Mucosa of rectum (tissue), 2 donors: ENCODE measurements around the gene TFB1M.

Source experiments
- H3K27ac ChIP-seq, 2 donors: one replicate each; pipeline ENCODE4 v1.7.0; 2013; ENCODE audit warnings: inconsistent platforms in 2 of 2, low read depth in 2 of 2, low read length in 2 of 2
- H3K27me3 ChIP-seq, 2 donors: one replicate each; pipeline ENCODE4 v1.7.0; 2013; ENCODE audit warnings: low read length in 2 of 2; ENCODE audit not compliant: control insufficient read depth in 2 of 2, insufficient read depth in 2 of 2
- H3K36me3 ChIP-seq, 2 donors: one replicate each; pipeline ENCODE4 v1.7.0; 2013; ENCODE audit warnings: low read length in 2 of 2; ENCODE audit not compliant: control insufficient read depth in 2 of 2, insufficient read depth in 2 of 2
- H3K4me1 ChIP-seq, 2 donors: one replicate each; pipeline ENCODE4 v1.7.0; 2013; ENCODE audit warnings: low read length in 2 of 2, mild to moderate bottlenecking in 1 of 2; ENCODE audit not compliant: control insufficient read depth in 2 of 2, insufficient read depth in 2 of 2
- H3K4me3 ChIP-seq, 2 donors: one replicate each; pipeline ENCODE4 v1.7.0; 2013; ENCODE audit warnings: low read length in 2 of 2
- H3K9ac ChIP-seq, 2 donors: one replicate each; pipeline ENCODE4 v1.7.0; 2013; ENCODE audit warnings: low read length in 2 of 2, low read depth in 1 of 2, mild to moderate bottlenecking in 1 of 2
- H3K9me3 ChIP-seq, 2 donors: one replicate each; pipeline ENCODE4 v1.7.0; 2013; ENCODE audit warnings: low read length in 2 of 2; ENCODE audit not compliant: control insufficient read depth in 2 of 2
- donor health status: healthy.
- donor health status: Normal muscosa, but diverticular disease.

TFB1M gene

DNA sequence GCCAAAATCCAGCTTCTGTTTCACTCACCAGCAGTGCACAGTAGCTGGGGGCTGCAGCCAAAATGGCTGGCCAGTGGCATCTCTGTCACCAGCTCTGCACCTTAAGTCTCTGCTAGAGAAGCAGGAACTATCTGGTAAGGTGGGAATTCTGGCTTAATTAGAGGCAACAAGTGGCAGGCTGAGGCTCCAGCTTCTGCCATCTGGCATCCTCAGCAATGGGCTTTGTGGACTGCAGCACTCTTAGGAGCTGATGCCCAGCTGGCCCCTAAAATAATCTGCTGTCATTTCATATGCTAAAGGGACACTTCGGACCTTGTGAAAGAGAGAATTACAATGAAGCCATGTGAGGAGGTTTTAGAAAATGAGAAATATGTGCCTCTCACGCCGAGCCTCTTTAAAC is 55.1 kb downstream of the TFB1M start:
- H3K9me3 ChIP-seq = no peaks in the 10 kb centered on the region
- peaks cover 0 to 2% of the 10 kb centered on the region in 2 donors for H3K4me1 ChIP-seq
- peaks cover 43 to 47% of the 10 kb centered on the region in 2 donors for H3K36me3 ChIP-seq
- H3K9ac ChIP-seq = no peak overlapping the region
- no peak overlapping the region for H3K4me3 ChIP-seq
- H3K27me3 ChIP-seq = no peaks in the 10 kb centered on the region
- no peak overlapping the region for H3K27ac ChIP-seq

DNA sequence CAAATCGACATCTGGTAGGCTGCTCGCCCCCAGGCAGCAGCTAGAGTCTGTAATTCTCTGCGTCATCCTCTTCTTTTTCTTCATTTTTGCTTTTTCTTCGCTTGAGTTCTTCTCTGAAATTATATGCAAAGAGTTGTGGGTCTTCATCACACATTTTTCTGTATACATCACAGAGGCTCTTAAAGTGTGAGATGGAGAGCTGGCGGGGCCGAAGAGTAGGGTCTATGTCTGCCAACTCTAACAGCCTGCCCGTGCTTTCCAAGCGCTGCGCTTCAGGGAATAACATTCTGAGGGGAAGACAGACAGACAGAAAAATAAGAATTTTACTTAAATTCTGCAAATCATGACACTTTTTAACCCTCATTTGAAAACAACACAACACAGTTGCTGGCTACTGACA is 56.5 kb downstream of the TFB1M start:
- peaks cover 46 to 58% of the 10 kb centered on the region in 2 donors for H3K36me3 ChIP-seq

DNA sequence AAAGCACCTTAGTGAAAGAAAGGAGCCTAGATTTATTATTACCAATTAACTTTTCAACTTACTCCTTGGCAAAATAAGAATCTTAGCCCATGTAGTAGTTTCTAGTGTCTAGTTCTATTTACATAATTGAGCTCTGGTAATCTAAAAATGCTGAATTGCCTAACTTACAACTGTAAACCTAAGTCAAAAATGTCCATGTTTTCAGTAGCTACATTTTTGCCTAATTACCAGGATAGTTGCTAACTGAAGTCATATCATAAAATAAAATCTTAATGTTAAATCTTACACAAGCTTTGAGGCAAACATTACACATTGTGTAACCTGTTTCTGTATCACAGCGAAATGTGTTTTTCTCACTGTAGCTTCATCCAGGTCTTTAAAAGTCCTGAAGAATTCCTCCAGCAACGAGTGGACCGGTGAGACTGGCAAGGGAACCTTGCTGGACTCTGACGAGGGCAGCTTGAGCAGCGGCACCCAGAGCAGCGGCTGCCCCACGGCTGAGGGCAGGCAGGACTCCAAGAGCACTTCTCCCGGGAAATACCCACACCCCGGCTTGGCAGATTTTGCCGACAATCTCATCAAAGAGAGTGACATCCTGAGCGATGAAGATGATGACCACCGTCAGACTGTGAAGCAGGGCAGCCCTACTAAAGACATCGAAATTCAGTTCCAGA is 58.0 kb downstream of the TFB1M start:
- Histone ChIP-seq H3K4me1 (peaks cover 0 to 2% of the 10 kb centered on the region in 2 donors), H3K9ac (no peak overlapping the region), H3K27ac (no peak overlapping the region), H3K4me3 (no peak overlapping the region), H3K36me3 (peaks cover 50 to 62% of the 10 kb centered on the region in 2 donors), H3K27me3 (no peaks in the 10 kb centered on the region), H3K9me3 (no peaks in the 10 kb centered on the region)

More for the DNA sequence above, 56.5 kb downstream of the TFB1M start:
- Histone ChIP-seq H3K27ac (no peak overlapping the region), H3K9ac (no peak overlapping the region), H3K27me3 (no peaks in the 10 kb centered on the region), H3K4me1 (peaks cover 0 to 2% of the 10 kb centered on the region in 2 donors), H3K4me3 (no peak overlapping the region), H3K9me3 (no peaks in the 10 kb centered on the region)

DNA sequence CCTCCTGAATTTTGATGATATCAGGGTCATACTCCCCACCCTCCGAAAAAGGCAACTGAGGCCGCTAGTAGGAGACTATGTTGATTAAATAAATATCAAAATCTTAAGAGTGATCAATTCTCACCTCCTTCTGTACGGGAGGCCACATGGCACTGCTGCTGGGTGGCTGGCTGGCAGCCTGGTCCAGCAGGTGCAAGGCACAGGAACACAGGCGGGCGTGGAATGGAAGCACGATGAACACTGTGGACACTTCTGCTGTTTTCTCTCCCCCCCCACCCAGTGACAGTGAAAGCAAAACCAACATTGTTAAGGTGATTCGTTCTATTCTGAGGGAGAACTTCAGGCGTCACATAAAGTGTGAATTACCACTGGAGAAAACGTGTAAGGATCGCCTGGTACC is 60.1 kb downstream of the TFB1M start:
- Histone ChIP-seq H3K9me3 (no peaks in the 10 kb centered on the region), H3K4me3 (no peak overlapping the region), H3K27ac (no peak overlapping the region), H3K4me1 (no peaks in the 10 kb centered on the region), H3K9ac (no peak overlapping the region), H3K27me3 (no peaks in the 10 kb centered on the region), H3K36me3 (peaks cover 36 to 55% of the 10 kb centered on the region in 2 donors)

DNA sequence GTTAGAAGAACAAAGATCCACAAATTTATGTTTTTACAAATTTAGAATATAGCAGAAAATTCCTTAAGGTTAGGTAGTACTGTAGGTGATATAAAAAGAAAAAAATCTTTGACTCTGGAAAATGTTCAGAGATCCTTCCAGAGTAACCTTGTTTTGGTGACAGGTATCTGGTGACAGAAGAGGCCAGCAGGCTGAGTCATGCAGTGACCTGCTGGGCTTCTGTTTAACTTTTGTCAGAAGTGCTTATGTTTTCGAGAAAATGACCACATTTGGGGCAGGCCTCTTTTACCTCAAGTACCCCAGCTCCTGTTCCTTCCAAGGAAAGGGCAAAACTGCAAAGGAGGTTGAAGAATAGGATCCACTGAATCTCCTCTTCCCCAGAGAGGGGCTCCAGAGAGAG is 60.9 kb downstream of the TFB1M start:
- no peaks in the 10 kb centered on the region for H3K9me3 ChIP-seq
- H3K4me1 ChIP-seq = no peaks in the 10 kb centered on the region
- no peaks in the 10 kb centered on the region for H3K27me3 ChIP-seq
- H3K4me3 ChIP-seq = no peak overlapping the region
- no peak overlapping the region for H3K27ac ChIP-seq
- H3K9ac ChIP-seq = no peak overlapping the region
- H3K36me3 ChIP-seq = peaks cover 31 to 48% of the 10 kb centered on the region in 2 donors

DNA sequence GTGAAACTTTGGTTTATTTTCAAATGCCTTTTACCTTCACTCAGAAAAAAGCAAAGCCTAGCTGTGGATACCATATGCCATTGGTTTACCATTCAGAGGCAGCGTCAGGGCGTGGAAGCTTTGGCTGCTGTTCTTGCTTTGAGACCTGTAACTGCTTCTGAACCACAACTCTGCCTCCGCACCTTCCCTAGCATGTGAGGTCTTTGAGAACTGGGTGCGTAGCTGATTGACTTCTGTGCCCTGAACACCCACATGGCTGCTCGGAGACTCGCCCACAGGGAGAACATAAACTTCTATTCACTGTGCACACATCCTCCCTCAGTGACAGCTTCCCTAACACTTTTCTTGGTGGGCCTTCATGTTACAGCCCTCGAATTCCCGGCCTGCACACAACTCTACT is 61.7 kb downstream of the TFB1M start:
- Histone ChIP-seq H3K36me3 (peaks cover 28 to 43% of the 10 kb centered on the region in 2 donors), H3K27ac (no peak overlapping the region), H3K9ac (no peak overlapping the region), H3K27me3 (no peaks in the 10 kb centered on the region), H3K4me1 (peaks cover 0 to 3% of the 10 kb centered on the region in 2 donors), H3K9me3 (no peaks in the 10 kb centered on the region), H3K4me3 (no peak overlapping the region)

DNA sequence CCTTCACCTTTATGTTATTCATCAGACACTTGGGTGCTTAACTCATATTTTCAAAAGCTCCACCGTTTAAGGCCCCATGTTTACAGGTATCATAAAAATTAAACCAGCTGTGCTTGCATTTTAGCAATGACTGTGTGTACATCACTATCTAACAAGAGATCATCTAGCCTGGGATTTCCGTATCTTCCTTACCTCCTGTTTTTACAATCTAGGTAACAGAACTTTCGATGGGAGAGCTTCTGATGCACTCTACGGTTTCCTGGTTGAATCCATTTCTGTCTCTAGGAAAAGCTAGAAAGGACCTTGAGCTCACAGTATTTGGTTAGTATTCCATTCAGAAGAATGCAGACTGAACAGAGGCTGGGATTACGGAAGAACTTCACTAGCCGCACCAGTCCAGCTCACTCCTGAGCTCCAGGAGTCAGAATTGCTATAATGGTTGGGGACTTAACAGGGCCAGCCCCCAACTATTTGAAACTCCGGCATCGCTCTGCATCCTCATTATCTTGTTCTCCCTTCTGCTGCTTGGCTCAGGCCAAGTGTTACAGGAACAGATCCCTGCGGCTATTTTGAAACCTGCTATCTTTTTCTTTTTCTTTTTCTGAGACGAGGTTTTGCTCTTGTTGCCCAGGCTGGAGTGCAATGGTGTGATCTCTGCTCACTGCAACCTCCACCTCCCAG is 63.4 kb downstream of the TFB1M start:
- no peak overlapping the region for H3K9ac ChIP-seq
- peaks cover 14 to 33% of the 10 kb centered on the region in 2 donors for H3K36me3 ChIP-seq
- no peak overlapping the region for H3K4me3 ChIP-seq
- H3K27me3 ChIP-seq = no peaks in the 10 kb centered on the region
- H3K27ac ChIP-seq = no peak overlapping the region
- H3K9me3 ChIP-seq = no peaks in the 10 kb centered on the region
- H3K4me1 ChIP-seq = peaks cover 0 to 3% of the 10 kb centered on the region in 2 donors

DNA sequence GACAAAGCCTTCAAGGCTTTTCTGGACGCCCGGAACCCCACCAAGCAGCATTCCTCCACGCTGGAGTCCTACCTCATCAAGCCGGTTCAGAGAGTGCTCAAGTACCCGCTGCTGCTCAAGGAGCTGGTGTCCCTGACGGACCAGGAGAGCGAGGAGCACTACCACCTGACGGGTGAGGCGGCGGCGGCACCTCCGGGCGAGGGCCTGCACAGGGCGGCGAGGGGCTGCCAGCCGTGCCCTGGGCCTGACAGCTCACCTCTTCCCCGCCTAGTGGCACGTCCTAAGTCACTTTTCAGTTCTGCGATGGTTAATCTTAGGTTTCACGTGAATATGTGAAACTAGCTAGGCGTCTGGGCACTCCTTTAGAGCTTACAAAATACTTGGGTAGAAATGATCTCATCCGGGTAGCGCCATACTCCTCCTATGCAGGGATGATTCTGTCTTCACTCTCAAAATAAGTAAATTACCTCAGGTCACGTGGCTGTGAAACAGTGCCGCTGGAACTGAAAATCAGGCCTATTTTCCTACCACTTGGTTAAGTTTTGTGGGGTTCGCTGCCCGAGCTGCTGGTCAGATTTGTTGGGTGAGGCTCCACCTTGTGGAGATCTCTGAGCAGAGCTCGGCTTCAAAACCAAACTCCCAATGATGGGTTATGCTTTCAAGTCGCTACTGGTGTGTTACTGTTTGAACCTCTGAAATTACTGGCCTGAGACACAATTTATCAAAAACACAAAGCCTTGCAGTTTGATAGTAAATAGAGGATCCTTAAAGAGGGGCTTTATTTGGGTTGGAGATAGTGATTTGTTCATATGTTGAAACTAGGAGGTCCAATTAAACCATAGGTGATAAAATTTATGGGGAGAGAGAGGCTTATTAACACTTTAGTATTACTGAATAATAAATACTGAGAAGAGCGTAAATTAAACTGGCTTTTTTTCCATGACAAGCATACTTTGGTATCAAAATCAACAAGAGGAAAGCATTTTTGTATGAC is 66.0 kb downstream of the TFB1M start:
- Histone ChIP-seq H3K27ac (no peak overlapping the region), H3K4me1 (peaks cover 0 to 3% of the 10 kb centered on the region in 2 donors), H3K9me3 (no peaks in the 10 kb centered on the region), H3K27me3 (no peaks in the 10 kb centered on the region), H3K36me3 (peaks cover 4 to 19% of the 10 kb centered on the region in 2 donors), H3K4me3 (peak overlapping the region in 1 of 2 donors; percentile 1), H3K9ac (no peak overlapping the region)

DNA sequence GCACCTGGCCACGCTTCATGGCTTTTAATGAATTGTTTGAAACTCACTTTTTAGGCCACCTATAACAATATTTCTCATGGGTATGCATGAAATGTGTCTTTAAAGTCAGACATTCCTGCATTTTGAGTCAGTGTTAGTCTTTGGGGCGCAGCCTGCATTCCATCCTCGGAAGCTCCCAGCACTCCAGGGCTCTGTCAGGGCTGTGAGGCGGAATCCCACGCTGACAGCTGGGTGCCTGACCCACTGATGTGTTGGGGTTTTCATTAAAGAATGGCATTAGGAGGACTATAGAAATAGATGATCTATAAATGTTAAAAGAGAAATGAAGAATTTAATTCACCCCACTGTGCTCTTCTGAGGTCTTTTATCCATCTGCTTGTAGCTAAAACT is 66.7 kb downstream of the TFB1M start:
- Histone ChIP-seq H3K27ac (no peak overlapping the region), H3K4me3 (no peak overlapping the region), H3K9me3 (no peaks in the 10 kb centered on the region), H3K36me3 (peaks cover 2 to 13% of the 10 kb centered on the region in 2 donors), H3K4me1 (peaks cover 0 to 3% of the 10 kb centered on the region in 2 donors), H3K27me3 (no peaks in the 10 kb centered on the region), H3K9ac (no peak overlapping the region)
